ENCODE results near the gene ZNF32.

The ZNF32 gene, protein sequence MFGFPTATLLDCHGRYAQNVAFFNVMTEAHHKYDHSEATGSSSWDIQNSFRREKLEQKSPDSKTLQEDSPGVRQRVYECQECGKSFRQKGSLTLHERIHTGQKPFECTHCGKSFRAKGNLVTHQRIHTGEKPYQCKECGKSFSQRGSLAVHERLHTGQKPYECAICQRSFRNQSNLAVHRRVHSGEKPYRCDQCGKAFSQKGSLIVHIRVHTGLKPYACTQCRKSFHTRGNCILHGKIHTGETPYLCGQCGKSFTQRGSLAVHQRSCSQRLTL

DNA sequence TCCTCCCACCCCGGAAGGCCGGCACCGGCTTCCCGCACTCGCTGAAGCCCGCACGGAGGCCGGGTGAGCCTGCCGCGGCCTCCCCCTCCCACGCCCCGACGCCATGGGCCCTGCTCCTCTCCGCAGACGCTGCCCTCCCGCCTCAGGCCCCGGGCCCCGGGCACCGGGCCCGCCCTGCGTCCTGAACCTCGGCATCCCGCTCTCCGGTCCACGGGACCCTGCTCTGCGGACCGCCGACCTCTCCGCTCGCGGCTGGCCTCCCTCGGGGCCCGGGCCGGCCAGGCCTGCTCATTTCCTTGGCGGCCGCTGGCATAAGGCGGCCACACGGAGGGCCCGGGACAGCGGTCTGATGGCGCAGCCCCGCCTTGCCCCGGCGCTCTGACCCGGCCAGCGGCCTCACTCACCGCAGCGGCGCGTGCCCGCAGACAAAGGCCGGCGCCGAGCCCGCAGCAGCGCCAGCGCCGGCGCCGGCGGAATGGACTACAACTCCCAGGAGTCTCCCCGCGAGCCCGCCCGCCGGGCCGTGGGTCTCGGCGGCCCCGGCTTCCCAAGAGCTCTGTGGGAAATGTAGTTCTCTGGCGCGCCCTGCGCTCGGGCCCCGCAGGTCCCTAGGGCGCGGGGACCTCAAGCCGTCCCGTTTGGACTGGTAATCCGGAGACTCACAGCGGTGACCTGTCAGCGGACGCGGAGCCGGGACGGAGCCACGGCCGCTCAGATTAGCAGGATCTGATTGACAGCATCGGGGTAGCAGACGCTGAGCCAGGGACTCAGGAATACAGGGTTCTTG is at the start of gene ZNF32:
Gene ZNF32 (minus strand): TSS at position 484 of the 787 bp plus-strand sequence. CDS start 2,748 bp downstream, outside the sequence.
- DNase-seq (ENCODE audit: insufficient read length, low spot score): peak; percentile 90
- no peak for FAIRE-seq

DNA sequence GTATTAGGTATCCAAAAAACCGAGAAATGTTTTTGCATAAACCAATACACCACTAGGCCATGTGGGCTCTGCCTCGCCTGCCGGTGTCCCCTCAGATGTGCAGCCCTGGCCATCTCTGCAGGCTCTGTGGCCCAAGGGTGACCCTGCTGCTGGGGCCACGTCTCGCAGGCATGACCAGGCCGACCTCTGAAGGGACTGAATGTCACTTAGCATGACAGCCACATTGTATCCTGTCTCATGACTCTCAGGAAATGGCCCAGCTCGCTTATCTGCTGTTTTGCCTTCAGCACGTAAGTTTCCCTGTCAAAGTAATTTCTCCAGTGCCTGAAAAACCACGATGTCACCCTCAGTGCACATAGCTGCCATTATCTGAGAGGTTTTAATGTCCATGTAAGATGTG is 49.5 kb upstream of the ZNF32 start:
- no peak for DNase-seq (ENCODE audit: insufficient read length, low spot score)
- FAIRE-seq: no peak

DNA sequence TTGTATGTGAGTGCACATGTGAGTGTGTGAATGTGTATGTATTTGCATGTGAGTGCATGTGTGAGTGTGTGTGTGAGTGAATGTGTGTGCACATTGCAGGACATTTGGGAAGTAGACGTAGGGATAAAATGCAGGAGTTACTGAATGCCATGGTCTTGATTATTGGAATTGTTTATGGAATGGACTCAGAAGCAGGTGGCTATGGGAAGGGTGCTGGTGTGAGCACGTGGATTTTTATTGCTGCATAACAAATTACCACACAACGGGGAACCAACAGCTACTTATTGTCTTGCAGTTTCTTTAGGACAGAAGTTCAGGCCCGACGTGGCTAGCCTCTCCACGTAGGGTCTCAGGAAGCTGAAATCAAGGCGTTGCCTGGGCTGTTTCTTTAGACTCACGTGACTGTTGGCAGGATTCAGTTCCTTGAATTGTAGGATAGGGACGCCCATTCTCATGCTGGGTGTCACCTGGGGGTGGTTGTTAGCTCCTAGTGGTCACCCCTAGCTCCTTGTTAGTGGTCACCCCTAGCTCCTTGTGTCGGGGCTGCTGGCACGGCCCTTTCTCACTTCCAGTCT is 48.3 kb upstream of the ZNF32 start:
- DNase-seq (ENCODE audit: insufficient read length, low spot score) (no peak), FAIRE-seq (no peak)

DNA sequence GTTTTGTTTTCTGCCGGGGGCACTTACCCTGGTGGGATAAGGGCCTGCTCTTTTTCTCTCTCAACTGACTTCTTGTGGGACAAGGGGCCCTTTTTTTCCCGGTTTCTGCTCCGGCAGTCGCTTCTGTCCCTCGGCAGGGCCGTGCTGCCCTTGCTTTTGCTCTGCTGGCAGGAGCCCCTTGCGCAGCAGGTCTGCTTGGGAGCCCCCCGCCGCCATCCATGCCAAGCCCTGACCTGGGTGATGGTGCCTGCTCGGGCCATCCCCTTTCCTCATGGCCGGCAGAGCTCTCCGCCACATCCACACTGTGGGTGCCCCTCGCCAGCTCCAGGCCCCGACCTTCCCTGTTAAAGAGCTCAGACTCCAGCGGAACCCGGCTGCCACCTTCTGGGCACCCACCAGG is 47.0 kb upstream of the ZNF32 start:
- DNase-seq (ENCODE audit: insufficient read length, low spot score): no peak
- FAIRE-seq: no peak

DNA sequence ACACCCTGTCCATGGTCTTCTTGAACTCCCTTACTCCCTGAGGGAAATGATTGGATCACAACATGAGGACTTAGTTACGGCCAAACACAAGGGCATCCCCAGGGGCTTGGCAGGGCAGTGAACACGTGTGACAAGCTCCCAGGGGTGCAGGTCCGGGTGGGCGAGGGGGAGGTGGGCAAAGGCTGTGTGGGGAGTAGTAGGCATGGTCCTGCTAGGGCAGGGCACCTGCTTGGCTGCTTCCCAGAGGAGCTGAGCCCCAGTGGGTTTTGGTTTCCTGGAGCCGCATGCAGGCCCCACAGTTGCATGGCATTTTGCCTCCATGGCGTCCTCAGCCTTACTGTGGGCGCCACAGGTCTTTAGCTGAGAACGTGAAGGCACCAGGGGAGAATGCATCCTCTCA is 46.6 kb upstream of the ZNF32 start:
- DNase-seq (ENCODE audit: insufficient read length, low spot score) (no peak), FAIRE-seq (no peak)

DNA sequence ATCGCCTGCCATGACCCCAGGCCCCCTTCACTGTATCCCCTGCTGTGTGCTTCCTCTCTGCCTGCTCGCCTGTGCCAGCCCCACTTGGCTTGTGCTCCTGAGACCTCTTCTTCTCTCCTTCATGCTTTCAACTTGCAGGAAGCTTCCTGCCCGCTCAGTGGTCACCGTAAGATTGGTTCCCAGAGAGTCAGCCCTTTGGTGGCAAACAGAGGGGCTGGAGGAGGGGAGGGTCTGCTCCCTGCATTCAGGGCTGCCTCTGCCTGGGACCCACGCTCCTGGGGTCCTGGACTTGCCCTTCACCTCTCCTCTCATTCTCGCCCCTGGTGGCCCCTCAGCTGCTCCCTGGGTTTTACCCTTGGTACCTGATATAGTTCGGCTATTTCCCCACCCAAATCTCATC is 45.8 kb upstream of the ZNF32 start:
- FAIRE-seq (no peak), DNase-seq (ENCODE audit: insufficient read length, low spot score) (no peak)

DNA sequence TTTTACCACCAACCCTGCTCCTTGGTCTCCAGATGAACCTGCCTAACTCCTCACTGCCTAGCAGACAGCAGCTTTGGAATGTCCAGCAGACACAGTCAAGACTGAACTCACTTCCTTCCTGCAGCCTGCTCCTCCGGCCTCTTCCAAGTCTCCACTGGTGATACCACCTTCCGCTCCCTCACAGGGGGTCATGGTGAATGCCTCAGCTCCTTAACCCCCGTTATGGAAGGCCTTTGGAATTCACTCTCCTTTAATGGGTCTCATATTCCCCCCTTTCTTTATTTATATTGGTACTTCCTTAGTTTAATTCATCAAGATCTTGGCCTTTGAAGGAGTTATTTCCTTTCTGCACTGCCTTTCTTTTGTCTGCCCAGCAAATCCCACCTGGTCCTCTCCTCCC is 44.9 kb upstream of the ZNF32 start:
- FAIRE-seq (no peak), DNase-seq (ENCODE audit: insufficient read length, low spot score) (no peak)

DNA sequence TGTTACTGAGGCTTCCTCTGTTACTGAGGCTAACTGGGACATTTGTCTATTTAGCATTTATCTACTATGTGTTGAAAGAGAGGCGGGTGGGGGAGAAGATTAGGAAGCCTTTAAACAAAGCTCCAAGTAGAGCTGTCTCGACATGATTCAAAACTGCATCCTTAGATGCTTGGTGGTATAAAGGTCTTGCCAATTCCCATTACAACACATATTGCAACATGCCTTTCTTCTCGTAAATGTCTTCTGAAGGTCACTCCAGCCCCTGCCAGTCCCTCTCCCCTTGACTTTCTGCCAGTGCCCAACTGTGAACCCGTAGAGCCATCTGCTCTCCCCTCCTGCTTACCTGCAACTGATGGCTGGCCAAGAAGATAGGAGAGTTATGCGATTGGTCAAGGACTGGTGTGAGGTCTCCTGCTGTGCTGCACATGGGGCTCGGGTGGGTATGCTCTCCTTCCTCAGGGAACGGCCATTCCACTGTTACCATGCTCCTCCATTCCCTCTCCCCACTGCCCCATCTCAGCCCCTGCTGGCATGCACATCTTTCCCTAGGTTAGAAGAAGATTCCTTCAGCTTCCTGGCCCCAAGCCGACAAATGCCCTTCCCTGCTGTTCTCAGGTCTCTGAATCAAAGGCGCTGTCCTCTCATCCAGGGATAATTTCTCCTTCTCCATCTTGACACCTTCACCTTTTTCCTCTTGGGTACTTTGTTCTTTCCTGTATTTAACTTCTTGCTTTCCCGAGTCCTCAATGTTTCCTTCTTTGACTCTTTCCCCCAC is 43.6 kb upstream of the ZNF32 start:
- DNase-seq (ENCODE audit: insufficient read length, low spot score) (no peak), FAIRE-seq (no peak)

DNA sequence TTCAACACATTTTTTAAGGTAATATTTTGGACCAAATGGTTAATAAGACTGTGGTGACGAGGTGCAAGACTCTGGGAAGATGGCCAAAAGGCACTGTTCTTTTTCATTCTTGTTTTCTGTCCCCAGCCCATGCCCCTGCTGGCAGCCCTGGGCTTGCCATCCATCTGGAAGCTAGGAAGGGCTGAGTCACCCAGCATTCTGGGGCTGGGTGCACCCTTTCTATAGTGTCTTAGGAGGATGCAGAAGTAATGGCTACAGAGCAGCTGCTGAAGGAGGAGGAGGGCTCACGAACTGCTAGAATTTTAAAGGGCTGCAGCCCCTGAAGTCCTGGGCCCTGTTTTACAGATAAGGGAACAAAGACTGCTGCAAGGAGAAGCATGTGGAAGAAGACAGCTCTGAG is 42.8 kb upstream of the ZNF32 start:
- FAIRE-seq: no peak
- DNase-seq (ENCODE audit: insufficient read length, low spot score): no peak

DNA sequence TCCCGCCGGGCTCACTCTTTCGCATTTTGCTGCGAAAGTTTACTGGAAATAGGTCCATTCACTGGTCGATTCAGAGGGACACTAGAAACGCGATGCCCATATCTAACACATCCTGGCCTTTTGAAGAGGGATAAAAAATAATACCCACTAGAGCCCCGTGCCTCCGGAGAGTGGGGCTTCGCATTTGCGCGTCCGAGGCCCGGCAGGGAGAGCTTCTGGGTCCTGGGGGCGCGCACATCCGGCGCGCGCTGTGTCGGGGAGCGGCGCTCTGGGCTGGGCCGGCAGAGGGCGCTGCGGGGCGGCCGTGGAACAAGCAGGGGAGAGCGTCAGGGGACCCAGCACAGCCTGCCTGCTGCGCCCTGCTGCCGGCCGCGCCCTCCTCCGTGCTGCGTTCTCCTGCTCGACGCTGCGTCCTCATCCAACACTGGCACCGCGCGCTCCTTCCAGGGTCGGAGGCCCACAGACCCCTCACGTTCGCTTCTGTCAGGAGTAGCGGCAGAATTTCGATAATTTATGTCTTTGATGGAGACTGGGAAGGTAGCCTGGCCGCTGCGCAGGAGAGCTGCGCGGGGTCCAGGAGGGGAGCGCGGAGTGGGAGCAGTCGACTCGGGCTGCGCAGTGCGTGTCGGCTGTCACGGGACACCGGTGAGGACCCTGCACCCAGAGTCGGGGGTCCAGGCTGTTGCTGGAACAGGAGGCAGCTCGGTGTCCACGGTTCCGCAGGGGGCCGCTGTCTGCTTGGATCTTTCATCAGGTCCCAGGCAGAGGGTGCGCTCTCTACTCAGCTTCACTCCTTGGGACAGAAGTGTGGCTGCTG is 41.5 kb upstream of the ZNF32 start:
- FAIRE-seq (no peak), DNase-seq (ENCODE audit: insufficient read length, low spot score) (peak; percentile 90)

DNA sequence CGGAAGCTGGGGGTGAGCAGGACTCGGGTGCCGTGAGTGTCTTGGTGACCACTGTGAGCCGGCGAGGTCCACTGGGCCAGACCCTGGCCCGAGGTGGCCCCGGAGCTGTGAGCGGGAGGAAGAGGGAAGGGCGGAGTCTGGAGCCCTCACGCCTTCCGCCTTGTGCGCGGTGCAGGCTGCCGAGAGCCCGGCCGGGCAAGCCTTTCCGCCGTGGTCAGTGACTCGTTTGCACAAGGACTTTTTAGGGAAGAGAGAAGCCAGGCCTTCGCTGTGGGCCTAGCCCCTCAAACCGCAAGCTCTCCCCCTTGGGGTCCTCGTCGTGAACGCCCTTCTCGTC is 40.9 kb upstream of the ZNF32 start:
- peak; percentile 33 for DNase-seq (ENCODE audit: insufficient read length, low spot score)
- no peak for FAIRE-seq

DNA sequence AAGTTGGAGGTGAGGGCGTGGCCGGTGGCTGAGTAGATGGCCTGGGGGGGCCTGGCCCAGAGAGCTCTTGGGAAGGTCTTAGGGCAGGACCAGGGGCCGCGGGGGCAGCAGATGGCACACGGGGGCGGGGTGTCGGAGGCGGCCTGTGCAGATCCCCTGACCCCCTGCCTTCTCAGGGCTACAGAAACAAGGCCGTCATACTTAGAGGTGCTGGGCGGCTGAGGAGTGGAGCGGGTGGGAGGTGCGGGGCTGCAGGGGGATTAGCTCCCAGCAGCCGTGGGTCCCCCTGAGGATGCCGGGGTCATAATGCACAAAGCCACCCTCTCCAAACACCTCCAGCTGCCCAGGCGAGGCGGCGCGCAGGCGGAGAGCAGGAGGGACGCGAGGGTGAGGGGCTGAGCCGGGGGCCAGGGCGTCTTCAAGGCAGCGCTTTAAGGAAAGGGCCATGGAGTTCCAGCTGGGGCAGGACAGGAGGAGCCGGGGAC is 40.4 kb upstream of the ZNF32 start:
- FAIRE-seq: no peak
- no peak for DNase-seq (ENCODE audit: insufficient read length, low spot score)

DNA sequence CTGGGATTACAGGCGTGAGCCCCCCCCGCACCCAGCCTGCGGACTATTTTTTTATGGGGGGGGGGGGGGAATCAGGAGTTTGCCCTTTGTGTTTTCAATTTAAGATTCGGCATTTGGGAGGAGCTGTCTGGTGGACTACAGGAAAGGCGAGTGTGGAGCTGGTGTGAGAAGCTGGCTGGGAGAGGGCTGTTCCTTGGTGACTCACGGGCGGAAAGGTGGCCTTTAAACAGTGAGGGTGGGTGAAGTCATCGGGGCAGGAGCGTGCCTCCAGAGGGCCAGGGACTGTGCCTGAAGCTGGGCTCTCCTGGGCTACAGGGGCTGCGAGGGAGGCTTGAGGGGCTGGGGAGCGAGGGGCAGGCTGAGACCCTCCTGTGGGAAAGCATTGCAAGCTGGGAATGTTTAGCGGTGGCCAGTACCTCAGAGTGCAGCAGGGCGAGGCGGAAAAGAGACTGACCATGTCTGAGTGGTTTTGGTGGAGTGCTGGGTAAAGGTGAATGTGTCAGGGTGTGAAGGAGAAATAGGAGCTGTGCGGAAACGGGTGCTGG is 39.7 kb upstream of the ZNF32 start:
- FAIRE-seq (no peak), DNase-seq (ENCODE audit: insufficient read length, low spot score) (no peak)

DNA sequence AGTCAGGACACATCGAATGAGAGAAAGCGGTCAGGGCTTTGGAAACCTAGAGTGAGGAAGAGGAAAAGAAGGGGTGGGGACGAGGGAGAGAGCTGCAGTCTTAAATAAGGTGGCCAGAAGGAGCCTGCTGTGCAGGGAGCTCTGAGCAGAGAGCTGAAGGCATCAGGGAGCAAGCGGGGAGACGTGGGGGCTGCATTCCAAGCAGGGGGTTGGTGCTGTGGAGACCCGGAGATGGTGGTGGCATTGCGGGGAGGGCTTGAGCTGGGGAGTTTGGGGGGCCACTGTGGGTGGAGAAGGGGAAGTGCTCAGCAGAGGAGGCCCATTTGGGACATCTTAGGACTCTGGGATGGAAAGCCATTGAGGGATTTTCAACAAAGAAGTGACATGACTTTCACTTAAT is 38.7 kb upstream of the ZNF32 start:
- DNase-seq (ENCODE audit: insufficient read length, low spot score): no peak
- FAIRE-seq: no peak

DNA sequence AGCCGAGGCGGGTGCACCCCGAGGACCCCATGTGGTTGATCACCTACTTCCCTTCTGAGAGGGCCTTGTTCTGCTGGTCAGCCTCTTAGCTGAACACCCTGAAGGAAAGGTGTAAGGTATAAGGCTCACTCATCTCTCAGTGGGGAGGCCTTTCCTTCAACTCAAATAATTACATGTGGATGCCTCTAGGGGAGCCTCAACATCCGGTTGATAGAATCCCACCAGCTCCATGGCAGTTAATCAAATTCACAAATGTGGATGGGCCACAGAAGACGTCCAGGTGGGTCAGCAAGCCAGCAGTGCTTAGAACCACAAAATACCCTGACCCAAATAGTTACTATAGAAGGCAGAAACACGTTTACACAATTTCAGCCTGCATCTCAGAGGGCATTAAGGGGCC is 37.7 kb upstream of the ZNF32 start:
- DNase-seq (ENCODE audit: insufficient read length, low spot score) (no peak), FAIRE-seq (no peak)

DNA sequence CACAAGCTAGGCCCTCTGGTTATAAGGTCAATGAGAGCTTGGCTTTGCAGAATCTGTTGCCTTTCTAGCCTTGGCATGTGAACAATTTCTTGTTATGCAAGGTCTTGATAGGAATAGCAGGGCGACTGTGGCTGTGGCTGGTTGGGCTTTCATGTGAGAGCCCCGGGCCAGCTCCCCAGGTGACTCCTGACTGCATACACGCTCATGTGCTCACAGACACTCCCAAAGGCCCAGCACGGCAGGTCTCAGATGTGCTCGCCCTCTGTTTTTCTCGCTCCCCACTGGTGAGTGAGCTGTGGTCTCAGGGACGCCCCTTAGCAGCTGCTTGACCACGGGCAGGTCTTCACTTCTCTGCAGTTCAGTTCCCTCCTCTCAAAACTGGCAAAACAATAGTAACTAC is 37.1 kb upstream of the ZNF32 start:
- FAIRE-seq: no peak
- no peak for DNase-seq (ENCODE audit: insufficient read length, low spot score)

DNA sequence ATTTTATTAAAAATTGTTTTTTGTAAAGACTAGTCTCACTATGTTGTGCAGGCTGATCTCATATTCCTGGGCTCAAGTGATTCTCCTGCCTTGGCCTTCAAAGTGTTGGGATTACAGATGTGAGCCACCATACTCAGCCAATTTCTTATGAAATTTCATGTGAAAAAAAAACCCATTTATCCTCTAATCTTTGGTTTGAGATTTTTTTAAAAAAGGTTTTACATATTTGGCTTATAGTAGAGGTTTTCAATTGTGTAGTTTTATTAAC is 35.5 kb upstream of the ZNF32 start:
- no peak for DNase-seq (ENCODE audit: insufficient read length, low spot score)
- no peak for FAIRE-seq

DNA sequence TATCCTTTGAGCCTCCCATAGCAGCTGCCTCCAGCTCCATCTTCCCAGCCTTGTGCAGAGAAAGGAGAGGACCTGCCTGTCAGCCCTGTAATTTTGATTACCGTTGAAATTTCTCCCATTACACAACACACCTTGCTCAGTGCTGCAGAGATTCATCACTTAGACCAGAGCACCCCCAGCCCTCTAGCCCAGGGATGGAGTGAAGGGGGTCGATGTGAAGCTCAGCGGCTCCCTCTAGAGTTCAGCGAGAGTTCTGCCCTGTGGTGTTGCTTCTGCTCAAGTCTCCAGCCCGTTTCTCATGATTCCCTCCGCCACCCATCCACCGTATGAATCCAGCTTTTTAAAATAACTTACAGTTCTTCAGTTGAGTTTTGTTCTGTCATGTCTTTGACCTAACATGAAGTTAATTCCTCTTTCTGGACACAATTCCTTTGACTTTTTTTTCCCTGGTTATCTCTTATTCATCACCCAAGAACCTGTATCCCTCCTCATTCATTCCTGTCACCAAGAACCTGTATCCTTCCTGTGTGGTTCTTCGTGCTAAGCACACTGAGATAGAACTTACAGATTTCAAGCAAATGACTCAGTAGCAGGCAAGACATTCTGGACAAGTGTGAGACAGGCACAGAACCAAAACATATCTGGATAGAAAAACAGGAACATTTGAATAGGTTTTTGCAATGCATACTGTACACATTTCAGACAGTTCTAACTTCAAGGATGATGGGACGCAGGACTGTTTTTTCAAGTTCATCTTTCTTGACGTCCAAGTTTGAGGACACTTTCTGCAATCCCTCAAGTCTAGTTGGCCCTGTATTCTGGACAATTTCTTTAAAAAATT is 35.0 kb upstream of the ZNF32 start:
- no peak for FAIRE-seq
- DNase-seq (ENCODE audit: insufficient read length, low spot score): no peak

DNA sequence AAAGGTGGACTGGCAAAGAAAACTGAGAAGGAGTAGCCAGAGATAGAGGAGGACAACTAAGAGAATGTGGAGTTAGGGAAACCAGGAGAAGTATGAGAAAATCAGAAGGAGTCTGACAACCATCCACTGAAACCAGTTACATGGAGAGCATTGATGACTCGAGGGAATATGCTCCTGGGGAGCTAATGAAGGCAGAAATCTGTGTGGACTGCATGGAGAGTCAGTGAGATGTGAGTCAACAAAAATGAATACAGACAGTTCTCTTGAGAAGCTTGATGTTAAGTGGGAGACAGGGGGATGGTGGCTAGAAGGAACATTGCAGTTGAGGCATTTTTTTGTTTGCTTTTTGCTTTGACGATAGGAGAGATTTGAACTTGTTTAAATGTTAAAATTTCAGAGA is 34.3 kb upstream of the ZNF32 start:
- FAIRE-seq (no peak), DNase-seq (ENCODE audit: insufficient read length, low spot score) (no peak)

DNA sequence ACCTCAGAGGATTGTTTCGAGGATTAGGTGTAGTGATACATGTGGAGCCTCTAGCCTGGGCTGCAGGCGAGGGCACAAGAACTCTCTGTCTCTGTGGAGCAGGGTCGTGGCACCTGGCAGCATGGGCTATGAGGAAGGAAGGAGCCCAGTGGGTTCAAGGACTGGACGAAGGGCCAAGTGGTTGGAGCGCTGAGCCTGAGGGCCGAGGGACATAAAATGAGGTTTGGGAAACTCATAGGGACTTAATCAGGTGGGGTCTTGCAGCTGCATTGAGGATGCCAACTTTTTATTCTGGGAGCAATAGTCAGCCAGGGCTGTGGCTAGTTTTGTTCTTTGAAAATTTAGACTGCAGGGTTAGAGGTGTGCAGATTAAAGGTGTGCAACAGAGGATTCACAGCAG is 33.0 kb upstream of the ZNF32 start:
- FAIRE-seq (no peak), DNase-seq (ENCODE audit: insufficient read length, low spot score) (no peak)

All from GM19239 (cell line).